ENCODE measurements around the gene PAX8.

PAX8 gene

GRCh38 chr2:113224647-113225236, 54.0 kb downstream of the PAX8 start:
- DNase-seq (ENCODE audit: extremely low read depth in 1 of 2, low read depth in 1 of 2), result no peak

GRCh38 chr2:113223813-113224212, 54.9 kb downstream of the PAX8 start:
- DNase-seq (ENCODE audit: extremely low read depth in 1 of 2, low read depth in 1 of 2), result no peak

- no peak for DNase-seq (ENCODE audit: extremely low read depth in 1 of 2, low read depth in 1 of 2)
Measured at GRCh38 chr2:113221846-113222245, 56.9 kb downstream of the PAX8 start.

DNA sequence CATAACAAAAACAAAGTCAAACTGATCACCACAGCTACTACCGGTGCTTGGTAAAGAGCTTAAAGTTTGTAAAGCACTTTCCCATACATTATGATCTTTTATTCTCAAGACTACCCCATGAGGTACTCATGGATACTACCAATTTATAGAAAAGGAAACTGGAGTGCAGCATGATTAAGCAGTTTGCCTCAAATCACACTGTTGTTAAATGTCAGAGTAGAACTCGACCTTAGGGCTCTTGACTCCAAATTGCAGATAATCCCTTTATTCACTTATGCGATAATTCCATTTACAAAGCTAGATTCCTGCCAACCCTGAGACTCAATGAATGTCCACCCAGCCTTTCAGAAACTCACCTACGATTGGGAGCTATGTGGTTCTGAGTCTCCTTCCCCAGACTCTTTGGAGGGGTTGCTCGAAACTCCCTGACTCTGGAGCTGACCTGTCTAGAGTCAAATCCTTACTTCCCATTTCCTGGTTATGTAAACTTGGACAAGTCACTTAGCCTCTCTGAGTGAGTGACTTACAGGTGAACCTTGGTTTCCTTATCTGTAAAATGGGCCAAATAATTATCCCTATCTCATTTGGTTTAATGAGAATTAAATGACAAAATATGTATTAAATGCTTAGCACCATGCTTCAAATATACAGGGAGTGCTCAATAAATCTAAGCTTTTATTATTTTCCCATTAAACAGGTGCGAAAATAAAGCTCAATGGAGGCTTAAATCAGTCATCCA, 57.6 kb downstream of the PAX8 start:
- no peak for DNase-seq (ENCODE audit: extremely low read depth in 1 of 2, low read depth in 1 of 2)

- DNase-seq (ENCODE audit: extremely low read depth in 1 of 2, low read depth in 1 of 2), result no peak
Measured at GRCh38 chr2:113219889-113220641, 58.7 kb downstream of the PAX8 start.

GRCh38 chr2:113219525-113219888, 59.2 kb downstream of the PAX8 start:
- DNase-seq (ENCODE audit: extremely low read depth in 1 of 2, low read depth in 1 of 2), result no peak

DNA sequence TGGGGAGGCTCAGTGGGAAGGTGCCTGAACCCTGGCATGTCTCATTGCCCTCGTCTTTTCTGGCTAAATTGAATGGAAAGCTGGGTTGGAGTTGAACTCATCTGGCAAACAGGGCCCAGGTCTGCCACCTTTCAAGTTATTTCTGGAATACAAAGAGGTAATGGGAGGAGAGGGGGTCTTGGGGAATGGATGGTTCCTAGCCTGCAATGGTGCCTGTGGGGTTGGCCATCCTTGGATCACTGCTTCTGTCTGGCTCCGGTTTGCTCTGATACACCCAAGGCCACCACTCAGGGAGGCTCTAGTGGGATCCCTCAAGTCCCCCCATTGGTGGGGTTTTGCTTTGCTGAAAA, 59.7 kb downstream of the PAX8 start:
- no peak for DNase-seq (ENCODE audit: extremely low read depth in 1 of 2, low read depth in 1 of 2)

- no peak for DNase-seq (ENCODE audit: extremely low read depth in 1 of 2, low read depth in 1 of 2)
Measured at GRCh38 chr2:113218283-113219091, 60.2 kb downstream of the PAX8 start.

GRCh38 chr2:113217455-113218282, 61.1 kb downstream of the PAX8 start:
- DNase-seq (ENCODE audit: extremely low read depth in 1 of 2, low read depth in 1 of 2), result no peak

GRCh38 chr2:113216891-113217454, 61.7 kb downstream of the PAX8 start:
- no peak for DNase-seq (ENCODE audit: extremely low read depth in 1 of 2, low read depth in 1 of 2)

DNA sequence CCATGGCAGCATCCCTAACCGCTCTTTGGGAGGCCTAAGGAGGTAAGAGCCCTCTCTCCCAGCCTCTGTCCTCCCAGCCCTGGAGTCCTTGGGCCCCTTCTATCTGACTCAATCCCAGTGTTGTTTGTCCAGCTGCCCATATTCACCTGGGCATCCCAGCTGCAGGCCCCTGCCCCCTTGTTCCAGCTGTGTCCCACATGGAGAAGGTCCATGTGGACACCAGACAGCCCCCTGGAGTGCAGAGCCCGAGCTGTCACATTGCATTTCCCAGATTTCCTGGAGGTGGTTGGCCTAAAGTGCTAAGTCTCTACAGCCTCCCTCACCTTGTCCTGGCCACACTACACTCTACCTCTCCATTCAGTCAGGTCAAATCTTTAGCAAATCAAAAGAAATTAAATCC, 62.4 kb downstream of the PAX8 start:
- DNase-seq (ENCODE audit: extremely low read depth in 1 of 2, low read depth in 1 of 2), result no peak

DNA sequence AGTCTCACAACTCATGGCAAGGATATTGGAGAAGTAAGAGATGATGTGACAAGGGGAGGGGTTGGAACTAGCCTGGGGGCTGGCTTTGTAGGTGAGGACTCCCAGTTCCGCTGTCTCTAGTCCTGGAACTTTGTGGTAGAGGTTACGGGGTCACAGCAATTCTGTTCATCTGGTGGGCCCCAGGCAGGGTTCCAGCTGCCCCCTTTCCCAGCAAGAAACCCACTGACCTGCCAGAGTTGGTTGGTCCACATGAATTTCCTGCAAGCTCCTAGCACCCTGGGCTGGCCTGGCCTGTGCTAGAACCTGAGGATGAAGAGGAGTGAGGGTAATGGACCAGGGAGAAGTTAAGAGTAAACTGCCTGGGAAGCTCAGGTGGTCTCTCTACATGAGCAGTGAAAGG, 63.7 kb downstream of the PAX8 start:
- DNase-seq (ENCODE audit: extremely low read depth in 1 of 2, low read depth in 1 of 2), result no peak

- no peak for DNase-seq (ENCODE audit: extremely low read depth in 1 of 2, low read depth in 1 of 2)
Measured at GRCh38 chr2:113214141-113214540, 64.6 kb downstream of the PAX8 start.

DNA sequence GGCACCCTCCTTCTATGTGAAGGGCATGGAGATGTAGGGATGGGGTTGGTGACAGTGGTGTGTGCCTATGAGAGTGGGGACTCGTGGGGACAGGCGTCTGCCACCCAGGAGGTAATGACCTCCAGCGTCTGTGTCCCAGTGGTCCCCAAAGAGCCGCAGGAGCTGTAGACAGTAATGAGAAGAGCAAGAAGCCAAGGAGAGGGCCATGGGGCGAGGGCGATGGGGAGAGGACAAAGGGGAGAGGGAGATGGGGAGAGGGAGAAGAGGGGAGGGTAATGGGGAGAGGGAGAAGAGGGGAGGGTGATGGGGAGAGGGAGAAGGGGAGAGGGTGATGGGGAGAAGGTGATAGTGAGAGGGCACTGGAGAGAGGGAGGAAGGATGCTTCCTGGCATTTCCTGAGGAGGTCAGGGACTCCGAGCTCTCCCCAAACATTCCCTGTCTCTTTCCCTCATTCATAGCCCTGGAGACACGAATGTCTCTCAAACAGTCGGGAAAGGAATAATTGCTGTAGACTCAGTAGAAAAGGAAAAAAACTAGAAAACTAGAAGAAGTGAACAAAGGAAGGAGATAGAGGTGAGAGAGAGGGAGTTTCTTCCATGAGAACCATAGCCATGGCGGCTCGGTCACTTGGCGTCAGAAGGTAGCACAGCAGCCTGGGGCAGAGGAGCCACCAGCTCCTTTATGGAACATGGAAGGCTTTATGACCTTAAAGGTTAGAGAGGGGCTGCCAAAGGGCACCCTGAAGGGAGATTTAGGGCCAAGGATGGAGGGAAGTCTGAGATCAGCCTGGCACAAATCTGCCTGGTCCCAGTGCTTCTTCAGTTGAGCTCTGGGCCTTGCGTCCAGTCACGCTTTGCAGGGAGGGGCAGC, 65.4 kb downstream of the PAX8 start:
- no peak for DNase-seq (ENCODE audit: extremely low read depth in 1 of 2, low read depth in 1 of 2)

DNA sequence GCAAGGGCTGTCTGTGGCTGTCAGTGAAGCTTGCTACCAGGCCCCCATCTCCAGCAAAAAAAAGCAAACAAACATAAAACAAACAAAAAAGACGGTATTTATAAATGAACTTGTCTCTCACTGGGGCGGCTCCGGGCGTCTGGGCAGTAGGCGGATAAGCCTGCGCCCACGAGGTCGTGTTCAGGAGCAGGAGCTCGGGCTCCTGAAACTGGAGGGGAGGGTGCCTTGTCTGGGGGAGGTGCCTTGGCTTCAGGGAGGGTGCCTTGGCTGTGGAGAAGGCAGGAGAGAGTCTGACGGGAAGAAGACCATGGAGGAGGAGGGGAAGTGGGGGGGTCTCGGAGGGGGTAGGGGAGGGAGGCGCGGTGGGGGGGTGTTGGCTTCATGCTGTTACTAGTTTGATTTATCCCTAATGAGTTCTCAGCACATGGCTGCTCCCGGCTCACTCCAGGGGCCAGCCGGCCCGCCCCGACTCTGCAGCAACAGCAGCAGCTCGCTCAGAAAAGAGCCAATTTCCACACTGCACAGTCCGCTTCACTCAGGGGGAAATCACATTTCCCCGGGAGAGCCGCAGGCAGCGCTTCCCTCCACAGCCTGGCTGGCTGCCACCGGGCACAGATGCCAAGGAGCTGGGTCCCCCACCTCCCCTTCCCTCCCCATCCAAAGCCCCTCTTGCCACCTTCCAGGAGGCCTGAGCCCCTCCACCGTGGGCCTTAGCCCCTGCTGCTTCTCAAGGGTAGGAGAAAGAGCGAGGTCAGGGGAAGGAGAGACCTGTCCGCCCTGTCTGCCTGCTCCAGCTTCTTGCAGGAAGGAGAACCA, 66.3 kb downstream of the PAX8 start:
- DNase-seq (ENCODE audit: extremely low read depth in 1 of 2, low read depth in 1 of 2), result no peak

GRCh38 chr2:113211226-113212105, 67.3 kb downstream of the PAX8 start:
- DNase-seq (ENCODE audit: extremely low read depth in 1 of 2, low read depth in 1 of 2), result no peak

DNA sequence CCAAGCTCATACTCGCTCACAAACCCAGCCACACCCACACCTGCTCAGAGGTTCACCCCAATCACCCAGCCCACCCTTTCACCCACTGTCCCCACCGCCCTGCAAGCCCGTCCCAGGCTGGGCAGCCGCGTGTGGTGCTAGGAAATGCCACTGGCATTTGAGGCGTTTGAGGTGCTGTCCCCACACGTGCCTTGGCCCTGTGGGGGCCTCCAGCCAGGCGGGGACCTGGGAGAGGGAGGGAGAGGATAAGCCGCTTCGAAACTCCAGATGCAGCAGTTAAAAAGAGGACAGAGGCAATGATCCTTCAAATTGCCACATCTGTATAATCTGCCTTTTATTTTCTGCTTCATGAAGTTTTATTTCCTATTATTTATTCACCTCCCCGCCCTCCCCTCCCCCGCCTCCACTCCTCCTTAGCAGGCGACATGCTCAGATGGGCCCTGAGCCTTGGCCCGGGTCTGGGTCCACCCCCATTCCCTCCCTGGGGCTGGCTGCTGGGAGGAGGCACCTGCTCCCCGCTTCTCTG, 69.0 kb downstream of the PAX8 start:
- DNase-seq (ENCODE audit: extremely low read depth in 1 of 2, low read depth in 1 of 2), result no peak

Measured in activated CD8-positive, alpha-beta memory T cell treated with anti-CD3 and anti-CD28 coated beads for 1 hour (primary cell).